Uterus (tissue), 2 donors: ENCODE data around the gene CACUL1.

Source experiments
- POLR2A ChIP-seq, 2 donors: fragments of 450-650 bp; IDR thresholded peaks; one replicate each; pipeline ENCODE4 v1.6.1; 2016; ENCODE audit warnings: antibody characterized with exemption in 2 of 2, mild to moderate bottlenecking in 1 of 2, moderate library complexity in 1 of 2
- TF ChIP-seq, protein P1 (sequence below), 4 experiments: fragments of 200-600 bp in 2 of 4; fragments of 450-650 bp in 2 of 4; sonication (generic) in 2 of 4; IDR thresholded peaks; one replicate each; pipeline ENCODE4 v1.5.1; 2016 to 2019; ENCODE audit warnings: antibody characterized with exemption in 4 of 4, mild to moderate bottlenecking in 2 of 4, moderate library complexity in 1 of 4

DNA sequence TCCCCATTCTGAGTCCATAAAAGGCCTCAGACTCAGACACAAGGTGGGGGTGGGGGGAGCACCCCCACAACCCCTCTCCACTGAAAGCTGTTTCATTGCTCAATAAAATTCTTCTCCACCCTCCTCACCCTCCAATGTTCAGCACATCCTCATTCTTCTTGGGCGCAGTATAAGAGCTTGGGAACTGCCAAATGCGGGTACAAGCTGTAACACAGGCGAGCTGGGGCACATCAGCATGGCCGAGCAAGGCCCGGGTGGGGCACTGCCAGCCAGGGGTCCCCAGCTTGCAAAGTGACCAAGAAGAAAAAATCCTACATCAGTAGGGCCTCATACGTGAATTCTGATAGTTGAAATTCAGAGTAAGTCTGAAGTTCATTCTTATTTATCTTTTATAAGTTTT, 50.1 kb downstream of the CACUL1 start:
- TF ChIP-seq, protein P1, sequence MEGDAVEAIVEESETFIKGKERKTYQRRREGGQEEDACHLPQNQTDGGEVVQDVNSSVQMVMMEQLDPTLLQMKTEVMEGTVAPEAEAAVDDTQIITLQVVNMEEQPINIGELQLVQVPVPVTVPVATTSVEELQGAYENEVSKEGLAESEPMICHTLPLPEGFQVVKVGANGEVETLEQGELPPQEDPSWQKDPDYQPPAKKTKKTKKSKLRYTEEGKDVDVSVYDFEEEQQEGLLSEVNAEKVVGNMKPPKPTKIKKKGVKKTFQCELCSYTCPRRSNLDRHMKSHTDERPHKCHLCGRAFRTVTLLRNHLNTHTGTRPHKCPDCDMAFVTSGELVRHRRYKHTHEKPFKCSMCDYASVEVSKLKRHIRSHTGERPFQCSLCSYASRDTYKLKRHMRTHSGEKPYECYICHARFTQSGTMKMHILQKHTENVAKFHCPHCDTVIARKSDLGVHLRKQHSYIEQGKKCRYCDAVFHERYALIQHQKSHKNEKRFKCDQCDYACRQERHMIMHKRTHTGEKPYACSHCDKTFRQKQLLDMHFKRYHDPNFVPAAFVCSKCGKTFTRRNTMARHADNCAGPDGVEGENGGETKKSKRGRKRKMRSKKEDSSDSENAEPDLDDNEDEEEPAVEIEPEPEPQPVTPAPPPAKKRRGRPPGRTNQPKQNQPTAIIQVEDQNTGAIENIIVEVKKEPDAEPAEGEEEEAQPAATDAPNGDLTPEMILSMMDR (IDR thresholded peaks at IDR 0.05), result no peak
- no peak for TF ChIP-seq POLR2A (IDR thresholded peaks at IDR 0.05)
